ENCODE results near the gene EPAS1.

EPAS1 gene

DNA sequence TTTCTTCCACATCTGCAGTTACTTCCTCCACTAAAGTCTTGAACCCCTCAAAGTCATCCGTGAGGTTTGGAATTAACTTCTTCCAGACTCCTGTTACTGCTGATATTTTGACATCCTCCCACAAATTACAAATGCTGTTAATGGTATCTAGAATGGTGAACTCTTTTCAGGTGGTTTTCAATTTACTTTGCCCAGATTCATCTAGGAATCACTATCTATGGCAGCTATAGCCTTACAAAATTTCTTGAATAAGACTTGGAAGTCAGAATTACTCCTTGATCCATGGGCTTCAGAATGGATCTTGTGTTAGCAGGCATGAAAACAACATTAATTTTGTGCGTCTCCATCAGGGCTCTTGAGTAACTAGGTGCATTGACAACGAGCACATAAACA lies 19.9 kb downstream of the EPAS1 start:
- TF ChIP-seq, protein P1, sequence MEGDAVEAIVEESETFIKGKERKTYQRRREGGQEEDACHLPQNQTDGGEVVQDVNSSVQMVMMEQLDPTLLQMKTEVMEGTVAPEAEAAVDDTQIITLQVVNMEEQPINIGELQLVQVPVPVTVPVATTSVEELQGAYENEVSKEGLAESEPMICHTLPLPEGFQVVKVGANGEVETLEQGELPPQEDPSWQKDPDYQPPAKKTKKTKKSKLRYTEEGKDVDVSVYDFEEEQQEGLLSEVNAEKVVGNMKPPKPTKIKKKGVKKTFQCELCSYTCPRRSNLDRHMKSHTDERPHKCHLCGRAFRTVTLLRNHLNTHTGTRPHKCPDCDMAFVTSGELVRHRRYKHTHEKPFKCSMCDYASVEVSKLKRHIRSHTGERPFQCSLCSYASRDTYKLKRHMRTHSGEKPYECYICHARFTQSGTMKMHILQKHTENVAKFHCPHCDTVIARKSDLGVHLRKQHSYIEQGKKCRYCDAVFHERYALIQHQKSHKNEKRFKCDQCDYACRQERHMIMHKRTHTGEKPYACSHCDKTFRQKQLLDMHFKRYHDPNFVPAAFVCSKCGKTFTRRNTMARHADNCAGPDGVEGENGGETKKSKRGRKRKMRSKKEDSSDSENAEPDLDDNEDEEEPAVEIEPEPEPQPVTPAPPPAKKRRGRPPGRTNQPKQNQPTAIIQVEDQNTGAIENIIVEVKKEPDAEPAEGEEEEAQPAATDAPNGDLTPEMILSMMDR (IDR thresholded peaks at IDR 0.05; ENCODE audit: low read length, missing control alignments) = no peak
- DNase-seq (ENCODE audit: low read depth) = no peak

DNA sequence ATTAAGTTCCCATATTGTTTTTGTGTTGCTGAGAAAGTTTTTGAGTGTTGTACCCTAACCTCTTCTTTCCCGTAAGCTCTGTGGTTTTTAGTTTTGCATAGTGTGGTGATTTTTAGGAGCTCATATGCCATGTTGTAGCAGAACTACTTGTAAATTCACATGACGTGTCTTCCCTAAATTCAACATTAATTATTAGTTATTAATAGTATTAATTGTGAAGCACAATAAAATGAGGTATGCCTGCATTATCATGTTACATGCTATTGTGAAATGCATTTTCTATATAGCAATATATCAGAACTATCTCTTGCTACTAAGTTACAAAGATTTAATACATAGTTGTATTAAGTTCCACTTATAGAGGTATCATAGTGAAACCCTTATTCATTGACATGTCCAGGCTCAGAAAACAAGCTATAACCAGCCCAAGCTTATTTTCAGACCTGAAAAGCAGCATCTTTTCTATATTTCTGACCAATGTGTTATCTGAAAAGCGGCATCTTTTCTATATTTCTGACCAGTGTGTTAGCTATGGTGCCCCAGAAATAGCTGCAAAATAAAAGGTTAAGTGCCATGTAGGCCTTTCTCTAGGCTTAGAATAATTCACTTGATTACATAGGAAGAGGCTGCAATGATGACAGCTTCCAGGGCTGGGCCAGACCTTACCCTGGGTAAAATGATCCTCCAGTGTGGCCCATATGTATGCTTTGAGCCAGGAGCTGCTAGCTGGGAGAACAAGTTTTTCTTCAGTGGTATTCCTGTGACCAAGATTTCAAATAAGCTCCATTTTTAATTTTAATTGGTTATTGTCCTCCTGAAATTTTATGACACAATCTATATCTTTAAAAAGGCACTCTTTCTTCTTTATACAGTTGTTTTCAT lies 21.6 kb downstream of the EPAS1 start:
- TF ChIP-seq, protein P1 (IDR thresholded peaks at IDR 0.05; ENCODE audit: low read length, missing control alignments) = no peak
- no peak for DNase-seq (ENCODE audit: low read depth)
- no peak overlapping the region for H3K4me3 ChIP-seq (replicated peaks; ENCODE audit: low read depth, low read length)

More for the DNA sequence above, 19.9 kb downstream of the EPAS1 start:
- no peak overlapping the region for H3K4me3 ChIP-seq (replicated peaks; ENCODE audit: low read depth, low read length)

DNA sequence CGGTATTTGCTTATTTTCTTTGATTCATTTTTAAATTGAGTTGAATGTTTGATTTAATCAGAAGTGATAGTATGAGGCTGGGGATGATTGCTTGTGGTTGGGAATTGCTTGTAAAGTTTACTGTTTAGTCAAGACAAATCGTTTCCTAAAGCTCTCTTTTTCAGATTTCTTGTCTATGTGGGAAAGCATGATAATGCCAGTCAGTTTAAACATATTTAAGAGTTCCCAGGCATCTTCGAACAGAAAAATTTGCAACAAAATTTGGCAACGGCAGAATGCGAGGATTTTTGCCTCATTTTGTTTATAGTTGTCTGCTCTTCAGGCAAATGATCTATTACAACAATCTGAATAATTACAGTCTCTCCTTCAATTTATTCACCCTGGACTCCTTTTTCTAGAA lies 22.5 kb downstream of the EPAS1 start:
- DNase-seq (ENCODE audit: low read depth) = no peak
- H3K4me3 ChIP-seq (replicated peaks; ENCODE audit: low read depth, low read length) = no peak overlapping the region
- TF ChIP-seq, protein P1 (IDR thresholded peaks at IDR 0.05; ENCODE audit: low read length, missing control alignments) = no peak

DNA sequence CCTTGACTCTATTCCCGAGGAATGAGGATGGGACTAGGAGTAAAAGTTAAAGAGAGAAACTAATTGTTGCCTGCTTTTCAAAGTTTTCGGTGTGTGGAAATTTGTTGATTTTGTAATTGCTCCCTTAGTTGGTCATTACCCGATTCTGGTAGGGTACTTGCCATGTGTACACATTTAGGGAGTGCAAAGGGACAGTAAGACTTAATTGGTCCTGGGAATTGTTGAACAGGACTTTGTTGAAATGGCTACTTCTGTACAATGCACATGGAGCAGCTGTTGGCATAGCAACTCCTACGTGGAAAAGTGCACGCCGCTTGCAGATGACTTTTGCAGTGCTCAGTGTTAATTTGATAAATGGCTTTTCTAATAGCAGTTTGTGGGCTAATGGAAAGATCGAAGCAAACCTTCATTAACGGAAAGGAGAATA lies 22.9 kb downstream of the EPAS1 start:
- no peak for DNase-seq (ENCODE audit: low read depth)
- TF ChIP-seq, protein P1 (IDR thresholded peaks at IDR 0.05; ENCODE audit: low read length, missing control alignments) = no peak
- no peak overlapping the region for H3K4me3 ChIP-seq (replicated peaks; ENCODE audit: low read depth, low read length)

DNA sequence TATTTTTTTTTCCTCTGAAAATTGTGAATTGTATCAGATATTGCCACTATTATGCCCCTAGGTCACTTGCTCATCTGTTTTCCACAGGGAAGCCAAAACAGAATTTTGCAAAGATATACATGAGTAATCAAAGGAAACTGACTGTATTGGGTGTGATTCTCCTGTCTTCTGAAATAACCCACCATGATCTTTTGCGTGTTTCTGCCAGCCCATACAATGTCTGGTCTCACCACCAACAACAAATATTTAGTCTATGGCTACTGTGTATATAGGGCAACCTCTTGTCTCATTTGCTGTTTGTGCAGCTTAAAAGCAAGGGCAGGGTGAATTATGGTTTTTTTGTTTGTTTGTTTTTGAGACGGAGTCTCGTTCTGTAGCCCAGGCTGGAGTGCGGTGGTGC lies 26.5 kb downstream of the EPAS1 start:
- TF ChIP-seq, protein P1 (IDR thresholded peaks at IDR 0.05; ENCODE audit: low read length, missing control alignments) = no peak
- H3K4me3 ChIP-seq (replicated peaks; ENCODE audit: low read depth, low read length) = no peak overlapping the region
- no peak for DNase-seq (ENCODE audit: low read depth)

DNA sequence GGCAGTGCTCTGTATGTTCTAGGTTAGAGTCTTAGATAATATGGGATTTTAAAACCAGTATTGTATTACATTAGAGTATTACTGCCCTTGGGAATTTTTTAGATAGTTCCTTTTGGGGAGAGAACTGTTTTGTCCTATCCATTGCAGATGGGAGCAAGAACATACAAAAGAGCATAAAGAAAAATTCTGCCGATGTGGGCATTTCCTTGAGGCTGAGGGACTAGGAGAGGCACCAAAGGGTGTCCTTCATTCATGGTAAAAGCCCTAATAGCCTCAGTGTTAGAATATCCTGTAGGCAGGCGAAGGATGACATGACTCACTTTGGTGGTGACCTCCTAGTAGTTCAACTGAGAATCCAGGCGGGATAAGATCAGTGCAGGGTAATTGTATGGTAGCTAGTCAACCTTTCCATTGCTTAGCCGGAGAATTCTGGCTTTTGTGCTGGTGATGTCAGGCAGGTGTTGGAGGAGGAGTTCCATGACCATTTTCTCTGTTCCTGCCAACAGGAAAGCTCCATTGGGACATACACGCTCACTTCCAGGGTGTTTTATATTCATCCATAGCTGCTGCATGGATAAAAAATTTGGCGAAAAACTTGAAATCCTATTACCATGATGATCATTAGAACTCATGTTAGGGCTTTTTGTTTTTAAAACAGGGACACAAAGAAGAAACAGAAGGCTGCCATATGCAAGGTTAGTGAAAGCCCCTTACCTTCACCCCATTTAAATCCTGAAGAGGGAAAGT lies 28.1 kb downstream of the EPAS1 start:
- no peak overlapping the region for H3K4me3 ChIP-seq (replicated peaks; ENCODE audit: low read depth, low read length)
- TF ChIP-seq, protein P1 (IDR thresholded peaks at IDR 0.05; ENCODE audit: low read length, missing control alignments) = no peak
- no peak for DNase-seq (ENCODE audit: low read depth)
